ENCODE measurements around the gene TTLL11.
"Not testable (repeated sequence)": the region's sequence is repeated elsewhere in the genome, so short reads cannot be mapped to it uniquely, and the experiment has no call there.

The TTLL11 gene

DNA sequence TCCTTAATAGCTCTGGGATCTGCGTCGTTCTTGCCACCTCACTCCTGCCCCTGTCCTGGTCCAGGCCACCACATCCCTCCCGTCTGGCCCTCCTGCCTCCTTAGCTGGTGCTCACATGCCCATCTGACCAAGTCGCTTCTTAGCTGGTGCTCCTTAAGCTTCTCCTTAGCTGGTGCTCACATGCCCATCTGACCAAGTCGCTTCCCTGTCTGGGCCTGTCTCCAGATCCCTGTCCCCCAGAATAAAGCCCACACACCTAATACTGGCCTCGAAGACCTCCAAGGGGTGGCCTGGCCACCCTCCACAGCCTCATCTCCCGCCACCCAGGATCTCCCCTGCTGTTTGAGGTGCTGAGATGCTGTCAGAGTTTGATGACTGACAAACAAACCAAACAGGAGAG is 31.4 kb upstream of the TTLL11 start:
- no peak for DNase-seq

DNA sequence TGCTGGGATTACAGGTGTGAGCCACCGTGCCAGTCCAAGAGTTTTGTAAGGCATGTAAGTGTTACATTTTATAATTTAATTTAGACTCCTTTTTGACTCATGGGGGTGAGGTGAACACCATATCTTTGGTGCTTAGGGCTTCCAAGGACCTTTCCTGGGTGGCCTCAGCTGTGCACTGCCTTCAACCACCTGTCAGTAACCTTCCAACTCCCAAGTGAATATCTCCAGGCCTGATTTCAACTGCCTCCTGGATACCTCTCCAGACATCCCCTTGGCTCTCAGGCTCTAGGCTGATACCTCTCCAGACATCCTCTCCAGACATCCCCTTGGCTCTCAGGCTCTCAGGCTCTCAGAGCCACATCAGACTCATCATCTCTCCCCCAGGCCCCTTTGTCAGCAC is 30.9 kb upstream of the TTLL11 start:
- DNase-seq = no peak

DNA sequence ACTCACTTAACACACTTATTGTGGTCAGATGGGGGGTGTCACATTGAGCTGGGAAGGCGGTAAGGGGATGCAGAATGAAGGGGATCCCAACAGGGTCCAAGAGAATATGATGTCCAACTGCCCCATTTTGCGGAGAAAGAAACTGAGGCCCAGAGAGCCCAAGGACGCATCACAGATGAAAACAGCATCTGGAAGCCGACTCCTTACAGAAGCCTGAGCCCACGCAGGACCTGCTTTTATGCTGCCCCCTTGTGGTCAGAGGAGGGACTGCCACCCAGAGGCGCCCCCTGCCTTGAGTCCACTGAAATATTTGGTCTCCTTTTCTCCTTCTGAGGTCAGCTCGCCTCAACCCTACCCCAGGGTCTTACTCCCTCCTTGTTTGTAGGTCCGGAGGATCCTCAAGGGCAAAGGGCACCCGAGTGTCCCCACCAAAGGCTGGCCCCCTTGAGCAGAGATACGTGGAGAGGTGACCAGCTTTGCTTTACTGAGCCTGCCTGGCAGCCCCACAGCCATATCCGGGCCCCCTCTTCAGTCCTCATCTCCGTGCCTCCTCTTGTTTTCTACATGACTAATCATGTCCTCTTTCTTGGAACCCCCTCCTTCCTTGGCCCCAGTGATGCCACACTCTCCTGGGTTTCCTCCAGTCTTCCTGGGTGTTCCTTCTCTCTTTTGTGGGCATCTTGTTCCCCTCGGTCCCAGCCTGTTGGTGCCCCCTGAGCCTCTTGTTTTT is 30.0 kb upstream of the TTLL11 start:
- DNase-seq = no peak

DNA sequence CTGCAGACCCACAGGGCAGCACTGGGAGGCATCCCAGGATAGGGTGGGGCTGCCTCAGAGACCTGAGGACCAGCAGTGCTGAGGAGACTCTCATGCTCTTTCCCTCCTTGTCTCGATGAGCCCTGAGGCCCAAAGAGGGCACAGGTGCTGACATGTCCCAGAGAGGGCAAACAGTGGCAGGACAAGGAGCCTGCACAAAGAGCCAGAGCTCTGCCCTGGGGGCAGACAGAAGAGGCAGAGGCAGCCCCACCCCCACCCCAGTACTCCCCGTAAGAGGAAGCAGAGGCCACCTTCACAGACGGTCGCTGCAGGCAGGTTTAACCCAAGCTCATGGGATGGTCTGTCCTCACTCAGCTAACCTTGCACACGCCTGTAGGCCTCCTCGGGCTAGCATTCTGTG is 29.4 kb upstream of the TTLL11 start:
- no peak for DNase-seq

DNA sequence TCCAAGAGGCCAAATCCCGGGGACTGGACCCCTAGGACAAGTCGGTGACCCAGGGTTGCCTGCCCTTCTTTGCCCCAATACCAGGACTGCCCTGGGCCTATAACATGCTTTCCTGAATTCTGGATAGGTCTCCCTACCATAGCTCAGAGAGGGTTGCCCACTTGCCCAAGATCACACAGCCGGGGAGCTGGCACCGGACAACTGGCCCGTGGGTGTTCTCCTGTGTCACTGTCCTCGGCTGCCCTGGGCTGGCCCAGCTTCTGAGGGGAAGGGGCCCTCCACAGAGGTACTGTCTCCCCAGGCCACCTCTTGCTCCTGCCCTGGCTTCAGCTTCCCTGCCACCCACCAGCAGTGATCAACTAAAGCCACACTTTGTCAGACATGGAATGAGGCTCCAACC is 28.8 kb upstream of the TTLL11 start:
- no peak for DNase-seq

DNA sequence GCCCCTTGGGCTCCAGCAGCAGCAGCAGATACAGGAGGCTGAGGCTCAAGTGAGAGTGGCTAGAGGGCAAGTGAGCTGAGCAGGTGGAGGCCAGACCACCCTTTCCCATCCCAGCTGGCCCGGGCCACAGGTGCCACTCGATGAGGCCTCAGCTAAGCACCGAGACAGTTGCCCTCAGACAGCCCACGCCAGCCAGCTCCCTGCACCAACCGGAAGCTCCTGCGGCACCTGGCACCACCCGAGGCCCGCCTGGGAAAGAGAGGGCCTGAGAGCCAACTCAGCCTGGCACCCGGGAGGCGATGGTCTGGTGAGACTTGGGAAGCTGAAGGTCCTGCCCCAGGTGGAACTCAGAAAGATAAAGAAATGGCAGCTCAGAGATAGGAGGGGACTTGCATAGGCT is 28.3 kb upstream of the TTLL11 start:
- no peak for DNase-seq

DNA sequence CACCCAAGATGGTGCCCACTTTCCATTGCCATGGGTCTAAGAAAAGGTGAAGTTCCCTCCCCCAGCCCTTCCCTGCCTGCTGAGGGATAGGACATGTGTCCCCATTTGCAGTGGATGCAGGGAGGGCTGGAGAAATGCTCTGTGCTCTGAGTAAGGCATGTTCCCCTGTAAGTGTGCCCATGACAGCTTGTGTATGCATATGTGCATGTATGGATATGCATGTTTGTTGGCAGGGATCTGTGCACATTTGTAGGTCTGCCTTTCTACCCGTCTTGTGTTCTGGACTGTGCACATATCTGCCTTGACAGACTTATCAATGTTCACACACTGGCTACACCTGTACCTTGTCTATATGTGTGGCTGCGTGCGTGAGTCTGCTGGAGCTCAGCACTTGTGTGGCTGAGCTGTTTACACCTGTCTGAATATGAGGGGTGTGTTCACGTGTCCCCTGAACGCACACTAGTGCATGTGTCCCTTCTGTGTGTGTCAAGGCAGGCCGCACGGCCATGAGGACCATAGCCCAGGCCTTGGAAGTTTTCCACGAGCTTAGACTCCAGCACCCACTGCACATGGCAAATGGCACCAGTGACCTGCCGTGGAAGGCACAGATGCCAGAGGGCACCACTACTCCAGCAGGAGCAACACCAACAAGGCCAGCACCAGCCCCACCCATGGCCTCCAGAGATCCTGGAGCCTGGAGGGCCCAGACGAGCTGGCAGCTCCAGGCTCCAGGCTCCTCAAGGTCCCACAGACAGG is 27.4 kb upstream of the TTLL11 start:
- DNase-seq = no peak

DNA sequence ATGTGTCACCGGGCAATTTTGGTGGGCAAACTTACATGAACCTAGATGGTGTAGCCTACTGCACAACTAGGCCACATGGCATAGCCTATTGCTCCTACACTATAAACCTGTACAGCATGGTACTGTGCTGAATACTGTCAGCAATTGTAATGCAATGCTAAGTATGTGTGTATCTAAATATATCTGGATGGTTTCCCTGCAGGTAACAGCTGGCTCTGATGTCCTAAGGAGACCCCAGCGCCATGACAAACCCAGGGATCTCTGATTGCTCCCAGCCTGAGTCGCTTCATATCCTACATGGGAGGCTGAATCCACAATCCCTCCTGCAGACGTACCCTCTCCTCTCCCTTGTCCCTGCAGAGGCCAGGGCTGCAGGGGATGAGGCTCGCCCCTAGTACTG is 26.6 kb upstream of the TTLL11 start:
- DNase-seq = no peak

DNA sequence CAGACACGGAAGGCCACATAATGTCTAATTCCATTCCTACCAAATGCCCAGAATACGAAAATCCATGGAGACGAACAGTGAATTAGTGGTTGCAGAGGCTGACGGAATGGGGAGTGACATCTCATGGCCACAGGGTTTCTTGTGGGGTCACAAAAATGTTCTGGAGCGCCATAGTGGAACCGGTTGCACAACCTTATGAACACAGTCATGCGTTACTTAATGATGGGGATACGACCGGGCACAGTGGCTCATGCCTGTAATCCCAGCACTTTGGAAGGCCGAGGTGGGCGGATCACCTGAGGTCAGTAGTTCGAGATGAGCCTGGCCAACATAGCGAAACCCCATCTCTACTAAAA is 26.0 kb upstream of the TTLL11 start:
- no peak for DNase-seq

DNA sequence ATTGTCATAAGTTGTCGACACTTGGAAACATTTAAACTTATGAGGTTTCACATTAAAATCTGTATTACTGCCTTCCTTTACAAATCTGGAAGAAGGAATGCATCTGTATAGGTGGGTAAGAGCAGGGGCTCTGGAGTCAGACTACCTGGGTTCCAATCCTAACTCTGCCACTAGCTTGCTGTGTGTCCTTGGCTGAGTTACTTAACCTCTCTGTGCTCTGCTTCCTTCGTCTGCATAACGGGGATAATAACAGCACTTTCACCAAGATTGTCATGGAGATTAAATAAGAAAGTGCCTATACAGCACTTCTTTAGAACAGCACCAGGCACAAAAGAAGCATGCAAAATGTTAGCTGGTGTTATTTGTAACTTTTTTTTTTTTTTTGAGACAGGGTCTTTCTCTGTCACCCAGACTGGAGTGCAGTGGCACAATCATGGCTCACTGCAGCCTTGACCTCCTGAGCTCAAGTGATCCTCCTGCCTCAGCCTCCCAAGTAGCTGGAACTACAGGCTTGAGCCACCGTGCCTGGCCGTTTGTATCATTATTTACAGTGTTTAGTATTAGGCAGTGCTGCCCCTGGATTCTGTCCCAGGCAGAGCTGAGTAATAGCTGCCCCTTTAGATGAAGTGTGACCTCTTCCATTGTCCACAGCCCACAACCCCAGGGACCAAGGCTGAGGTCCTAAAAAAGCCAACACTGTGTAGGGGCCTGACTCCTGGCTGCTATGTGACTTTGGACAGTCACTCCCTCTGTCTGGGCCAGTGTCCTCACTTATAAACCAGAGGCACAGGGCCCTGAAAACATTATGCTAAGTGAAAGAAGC is 25.4 kb upstream of the TTLL11 start:
- no peak for DNase-seq

DNA sequence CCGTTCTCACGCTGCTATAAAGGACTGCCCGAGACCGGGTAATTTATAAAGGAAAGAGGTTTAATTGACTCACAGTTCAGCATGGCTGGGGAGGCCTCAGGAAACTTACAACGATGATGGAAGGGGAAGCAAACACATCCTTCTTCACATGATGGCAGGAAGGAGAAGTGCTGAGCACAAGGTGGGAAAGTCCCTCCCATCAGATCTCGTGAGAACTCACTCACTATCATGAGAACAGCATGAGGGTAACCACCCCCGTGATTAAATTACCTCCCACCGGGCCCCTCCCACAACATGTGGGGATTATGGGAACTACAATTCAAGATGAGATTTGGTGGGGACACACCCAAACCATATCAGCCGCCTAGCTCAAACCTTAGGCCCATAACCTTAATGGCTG is 24.1 kb upstream of the TTLL11 start:
- not testable (repeated sequence) for DNase-seq

DNA sequence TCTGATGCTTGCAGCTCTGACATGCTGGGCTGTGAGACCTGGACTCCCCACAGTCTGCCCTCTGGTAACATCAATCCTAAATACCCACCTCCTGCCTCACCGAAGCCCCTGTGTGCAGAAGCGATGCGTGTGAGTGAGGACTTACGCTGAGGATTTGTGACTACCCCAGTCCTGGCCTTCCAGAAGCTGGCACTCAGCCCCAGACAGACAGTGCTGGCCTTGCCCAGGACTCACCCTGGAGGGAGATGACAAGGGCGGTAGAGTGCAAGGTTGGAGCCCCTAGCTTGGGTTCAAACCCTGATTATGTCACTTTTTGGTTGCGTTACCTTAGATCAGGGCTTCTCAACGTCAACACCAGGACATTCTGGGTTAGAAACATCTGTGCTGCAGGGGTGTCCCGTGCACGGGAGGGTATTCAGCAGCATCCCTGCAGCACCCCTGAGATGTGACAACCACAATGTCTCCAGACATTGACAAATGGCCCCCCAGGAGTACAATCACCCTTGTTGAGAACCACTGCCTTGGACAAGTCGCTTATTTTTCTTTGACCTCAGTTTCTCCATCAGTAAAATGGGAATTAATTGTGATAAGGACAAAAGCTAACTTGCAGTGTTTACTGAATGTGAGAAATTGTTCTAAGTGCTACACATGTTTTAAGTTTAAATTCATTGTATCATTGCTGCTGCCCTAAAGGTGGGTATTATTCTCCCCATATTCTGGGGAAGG is 23.5 kb upstream of the TTLL11 start:
- DNase-seq = no peak

DNA sequence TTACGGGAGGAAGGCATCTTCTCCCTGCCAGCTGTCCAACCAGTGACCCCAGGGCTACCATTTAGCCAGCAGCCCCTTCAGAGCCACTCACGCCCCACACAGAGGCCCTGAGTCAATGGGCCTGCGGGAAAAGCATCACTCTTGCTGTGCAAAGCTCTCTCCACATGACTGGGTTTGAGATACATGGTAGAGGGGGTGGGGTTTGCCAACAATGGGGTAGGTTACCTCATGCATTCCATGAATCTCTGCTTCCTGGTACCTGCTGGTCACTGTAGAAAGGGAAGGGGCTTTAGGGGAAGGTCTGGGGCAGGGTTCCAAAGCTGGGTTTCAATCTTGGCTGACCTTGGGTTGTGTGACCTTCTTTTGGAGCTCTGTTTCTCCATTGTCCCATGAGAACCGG is 22.9 kb upstream of the TTLL11 start:
- DNase-seq = no peak

DNA sequence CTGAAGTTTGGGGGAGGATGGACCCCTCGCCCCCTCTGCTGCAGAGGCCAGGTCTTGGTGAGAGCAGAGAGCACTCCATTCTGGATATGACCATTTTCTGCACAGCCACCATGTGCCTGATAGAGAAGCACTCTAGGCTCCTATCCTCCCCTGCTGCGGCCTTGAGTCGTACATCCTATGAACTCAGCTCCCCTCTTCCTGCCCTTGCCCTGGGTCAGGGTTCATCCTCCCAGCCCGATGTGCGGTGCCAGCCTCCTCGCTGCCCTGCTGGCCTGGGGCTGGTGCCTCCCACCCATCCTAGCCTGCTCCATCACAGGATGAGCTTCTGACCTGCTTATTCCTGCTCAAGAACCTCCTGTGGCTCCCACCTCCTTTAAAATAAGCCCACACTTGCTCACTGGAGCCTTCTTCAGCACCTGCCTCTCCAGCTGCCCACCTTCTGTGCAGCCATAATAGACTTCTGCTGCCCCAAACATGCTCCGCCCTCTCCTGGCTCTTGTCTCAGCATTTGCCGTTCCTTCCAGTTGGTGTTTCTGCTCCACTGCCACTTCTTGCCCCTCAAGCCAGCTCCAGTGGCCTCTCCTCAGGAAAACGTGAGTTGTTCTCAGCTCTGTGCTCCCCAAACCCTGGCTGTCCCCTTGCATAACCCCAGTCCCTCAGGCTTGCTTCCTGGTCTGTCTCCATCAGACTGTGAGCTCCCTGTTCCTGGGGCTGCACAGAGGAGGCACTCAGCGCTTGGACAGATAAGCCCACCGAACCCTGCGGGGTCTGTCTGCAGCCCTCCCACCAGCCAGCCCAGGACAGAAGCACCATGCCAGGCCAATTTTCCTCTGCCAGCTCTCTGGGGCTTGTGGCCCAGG is 22.3 kb upstream of the TTLL11 start:
- DNase-seq = no peak

DNA sequence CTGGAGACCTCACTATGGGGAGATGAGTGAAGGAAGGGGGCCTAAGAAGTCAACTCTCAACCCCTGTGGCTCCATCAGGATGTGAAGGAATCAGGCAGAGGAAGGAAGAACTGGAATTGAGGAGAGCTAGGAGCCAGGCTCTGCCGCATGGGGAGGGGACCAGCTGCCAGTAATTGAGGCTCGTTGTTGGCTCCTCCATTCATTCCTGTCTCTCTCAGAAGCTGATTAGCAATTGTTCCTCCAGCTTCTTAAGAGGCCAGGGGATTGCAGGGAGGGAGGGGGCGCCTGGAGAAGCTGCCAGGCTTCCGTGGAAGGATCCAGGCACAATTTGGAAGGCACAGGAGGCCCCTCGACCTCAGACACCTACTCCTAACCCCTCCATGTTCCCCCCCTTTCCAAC is 20.5 kb upstream of the TTLL11 start:
- DNase-seq = no peak

DNA sequence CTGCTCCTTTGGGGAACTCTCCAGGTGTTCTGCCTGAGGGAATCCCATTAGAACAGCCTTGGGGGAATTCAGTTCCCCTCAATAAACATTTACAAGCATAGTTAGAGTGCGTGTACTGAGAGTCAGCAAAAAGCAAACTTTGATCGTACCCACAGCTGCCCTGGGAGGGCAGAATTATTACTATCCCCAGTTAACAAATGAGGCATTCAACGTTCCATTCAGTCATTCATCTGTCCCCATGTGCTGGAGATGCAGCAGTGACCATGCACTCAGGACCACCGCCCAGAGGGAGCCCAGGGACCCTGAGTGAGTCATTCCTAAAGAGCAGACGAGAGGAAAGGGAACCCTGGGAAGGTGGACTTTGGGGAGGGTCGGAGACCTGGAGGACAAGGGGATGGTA is 19.1 kb upstream of the TTLL11 start:
- DNase-seq = no peak

DNA sequence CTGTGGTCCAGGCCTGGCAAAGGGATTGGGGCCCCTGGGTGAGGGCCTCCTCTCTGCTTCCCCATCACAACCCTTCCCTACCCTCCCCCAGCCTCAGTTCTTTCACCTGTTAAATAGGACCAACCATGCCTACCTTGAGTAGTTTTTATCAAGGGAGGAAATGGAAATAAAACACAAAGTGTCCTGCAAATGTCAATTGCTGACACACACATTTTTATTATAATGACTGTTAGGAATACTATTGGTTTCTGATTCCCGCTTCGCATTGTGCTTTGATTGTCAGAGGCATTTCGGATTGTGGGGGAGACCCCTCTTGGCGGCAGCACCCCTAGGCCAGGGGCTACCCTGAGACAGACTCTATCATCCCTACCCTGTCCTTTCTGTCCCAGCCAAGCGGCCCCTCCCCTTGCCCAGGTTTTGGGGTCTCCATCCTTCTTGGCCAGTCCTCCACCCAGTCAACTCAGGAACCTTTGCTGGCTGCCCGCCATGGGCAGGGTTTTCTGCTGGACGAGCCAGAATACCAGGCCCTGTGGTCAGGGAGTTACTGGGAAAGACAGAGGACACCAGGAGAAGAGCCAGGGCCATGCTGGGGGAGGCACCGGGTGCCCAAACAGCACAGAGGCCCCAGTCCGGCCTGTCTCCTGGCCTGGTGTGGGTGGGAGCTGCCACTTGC is 18.4 kb upstream of the TTLL11 start:
- DNase-seq = no peak

DNA sequence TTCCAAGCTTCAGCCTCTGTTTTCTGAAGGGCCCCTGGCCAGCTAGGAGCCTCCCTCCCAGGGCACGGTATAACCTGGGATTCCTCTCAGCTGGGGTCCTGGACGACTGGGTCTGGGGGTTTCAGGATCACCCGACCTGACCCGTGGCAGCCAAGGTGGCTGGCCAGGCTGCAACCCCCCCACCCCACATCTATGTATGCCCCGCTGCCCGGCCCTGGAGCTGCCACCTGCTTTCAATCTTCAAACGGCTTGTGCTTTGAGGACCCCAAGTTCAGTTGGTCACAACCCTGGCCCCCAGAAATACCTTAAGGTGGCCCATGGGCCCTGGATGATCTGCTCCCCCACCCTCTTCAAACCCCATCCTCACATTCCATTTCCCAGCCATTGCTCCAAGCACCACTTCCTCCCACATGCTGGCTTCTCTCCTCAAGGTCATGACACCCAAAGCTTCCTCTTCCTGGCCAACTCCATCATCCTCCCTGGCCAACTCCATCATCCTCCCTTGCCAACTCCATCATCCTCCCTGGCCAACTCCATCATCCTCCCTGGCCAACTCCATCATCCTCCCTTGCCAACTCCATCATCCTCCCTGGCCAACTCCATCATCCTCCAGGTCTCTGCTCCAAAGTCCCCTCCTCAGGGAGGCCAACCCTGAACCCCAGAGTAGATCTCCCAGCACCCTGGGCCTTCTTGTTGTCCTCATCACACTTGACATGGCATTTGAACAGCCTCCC is 17.2 kb upstream of the TTLL11 start:
- no peak for DNase-seq

DNA sequence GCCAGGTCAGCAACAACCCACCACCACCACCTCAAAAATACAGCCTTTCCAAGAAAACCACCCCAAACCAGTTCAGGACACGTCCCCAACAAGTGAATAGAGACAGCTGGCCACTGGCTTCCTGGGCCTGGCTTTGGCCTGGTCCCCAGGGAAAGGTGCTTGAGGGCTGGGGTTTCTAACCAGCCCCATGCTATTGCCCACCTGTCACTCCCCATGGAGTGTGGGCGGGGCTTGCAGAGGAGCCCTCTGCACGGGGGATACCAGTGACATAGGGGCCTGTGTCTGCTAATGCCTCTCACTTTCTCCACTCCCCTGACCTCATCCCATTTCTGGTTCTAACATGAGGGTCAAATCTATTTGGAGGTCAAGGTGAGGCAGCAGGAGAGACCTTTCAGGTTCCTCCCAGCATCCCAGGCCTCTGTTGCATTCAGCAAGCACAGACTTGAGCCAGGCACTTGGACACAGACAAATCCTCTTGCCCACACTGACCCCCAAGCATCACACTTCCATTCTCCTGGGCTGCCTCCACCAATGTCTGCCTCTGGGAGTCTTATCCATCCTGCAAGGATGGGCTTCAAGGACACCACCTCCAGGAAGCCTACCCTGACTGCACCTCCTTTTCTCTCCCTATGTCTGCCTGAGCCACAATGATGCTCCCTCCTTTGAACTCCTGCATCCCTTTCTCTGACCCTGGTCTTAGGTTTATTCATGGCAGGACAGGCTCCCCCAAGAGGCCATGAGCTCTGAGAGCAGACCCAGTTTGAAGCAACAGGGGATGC is 16.1 kb upstream of the TTLL11 start:
- no peak for DNase-seq

DNA sequence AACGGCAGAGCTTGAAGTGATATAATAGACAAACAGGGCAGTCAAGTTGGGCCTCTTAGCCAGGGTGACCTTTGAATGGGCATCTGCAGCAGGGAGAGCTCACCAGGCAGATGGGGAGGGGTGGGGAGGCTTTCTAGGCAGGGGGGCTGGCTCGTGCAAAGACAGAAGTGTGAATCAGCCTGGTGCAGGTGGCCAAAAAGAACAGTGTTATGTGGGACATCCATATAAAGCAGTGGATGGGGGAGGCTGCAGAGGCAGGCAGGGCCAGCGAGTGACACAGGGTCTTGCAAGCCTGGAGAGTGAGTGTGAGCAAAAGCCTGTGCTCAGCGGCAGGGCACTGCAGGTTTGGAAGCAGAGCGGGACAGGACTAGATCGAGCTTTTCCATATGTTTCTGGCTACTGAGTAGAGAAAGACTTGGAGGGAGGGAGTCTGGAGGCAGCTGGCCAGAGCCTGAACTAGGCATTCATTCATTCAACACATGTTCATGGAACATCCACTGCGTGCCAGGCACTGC is 14.2 kb upstream of the TTLL11 start:
- no peak for DNase-seq

All from activated gamma-delta T cell (primary cell).